ENCODE measurements around the gene MYBPC3.

MYBPC3 gene

GRCh38 chr11:47349521-47350095 lies 2.9 kb downstream of the MYBPC3 start:
- no peak for DNase-seq (ENCODE audit: extremely low read depth, low read depth)
- no peak for TF ChIP-seq CTCF (IDR thresholded peaks at IDR 0.05; ENCODE audit: low read depth, low read length)

GRCh38 chr11:47348859-47349258 lies 3.6 kb downstream of the MYBPC3 start:
- peak; percentile 17 for TF ChIP-seq CTCF (IDR thresholded peaks at IDR 0.05; ENCODE audit: low read depth, low read length)
- DNase-seq (ENCODE audit: extremely low read depth, low read depth): no peak

- DNase-seq (ENCODE audit: extremely low read depth, low read depth): no peak
- no peak for TF ChIP-seq CTCF (IDR thresholded peaks at IDR 0.05; ENCODE audit: low read depth, low read length)
Observed at GRCh38 chr11:47348131-47348802, 4.2 kb downstream of the MYBPC3 start.

- no peak for DNase-seq (ENCODE audit: extremely low read depth, low read depth)
- TF ChIP-seq CTCF (IDR thresholded peaks at IDR 0.05; ENCODE audit: low read depth, low read length): no peak
Observed at GRCh38 chr11:47347137-47347536, 5.4 kb downstream of the MYBPC3 start.

GRCh38 chr11:47345890-47346563 lies 6.5 kb downstream of the MYBPC3 start:
- DNase-seq (ENCODE audit: extremely low read depth, low read depth): no peak

GRCh38 chr11:47342854-47343253 lies 9.6 kb downstream of the MYBPC3 start:
- no peak for TF ChIP-seq CTCF (IDR thresholded peaks at IDR 0.05; ENCODE audit: low read depth, low read length)
- no peak for DNase-seq (ENCODE audit: extremely low read depth, low read depth)

More at GRCh38 chr11:47345890-47346563, 6.5 kb downstream of the MYBPC3 start:
- no peak for TF ChIP-seq CTCF (IDR thresholded peaks at IDR 0.05; ENCODE audit: low read depth, low read length)

Measured in AG09319 (cell line).